ENCODE results near the gene VGLL1.

GRCh38 chrX:136588036-136588435, 56.0 kb downstream of the VGLL1 start:
- no peak for TF ChIP-seq CTCF (IDR thresholded peaks at IDR 0.05)
- TF ChIP-seq POLR2A (IDR thresholded peaks at IDR 0.05): no peak
- TF ChIP-seq POLR2AphosphoS5 (IDR thresholded peaks at IDR 0.05): no peak

Measured in prostate gland (tissue), 2 donors.